GM19395 (cell line): ENCODE data around the gene SSBP3.

Experiments
- ATAC-seq: cut with Tn5 transposase; IDR thresholded peaks from one replicate; pipeline ENCODE4 v1.9.1; 2021; ENCODE audit warnings: mild to moderate bottlenecking, moderate library complexity; ENCODE audit not compliant: unreplicated experiment

SSBP3 gene

DNA sequence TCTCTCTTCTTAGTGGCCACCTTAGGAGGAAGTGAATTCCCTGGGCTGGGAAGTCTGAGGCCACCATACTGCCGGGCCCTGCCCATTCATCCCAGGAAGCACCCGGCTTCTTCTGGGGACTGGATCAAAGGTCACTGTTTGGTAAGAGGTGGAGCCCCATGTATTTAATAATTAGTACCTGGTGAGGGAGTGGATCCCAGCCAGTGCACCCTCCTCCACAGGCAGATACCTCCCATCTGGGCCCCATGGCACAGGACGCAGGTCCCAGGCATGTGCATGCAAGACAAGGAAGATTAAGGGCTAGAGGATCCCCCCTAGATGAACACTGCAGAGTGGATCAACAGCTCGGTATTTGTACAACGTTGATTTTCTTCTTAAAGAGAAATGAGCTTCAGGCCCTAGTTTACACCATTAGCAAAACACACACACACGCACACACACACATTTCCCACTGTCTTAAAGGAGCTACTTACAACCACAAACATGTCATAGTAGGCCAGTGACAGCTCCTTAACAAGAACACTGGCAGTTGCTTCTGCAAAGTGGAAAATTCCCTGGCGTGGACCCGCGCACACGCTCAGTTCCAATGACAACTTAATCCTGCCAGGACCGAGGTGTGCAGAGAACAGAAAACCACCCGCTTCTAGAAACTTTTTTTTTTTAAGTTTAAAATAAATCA is 115.5 kb downstream of the SSBP3 start:
- ATAC-seq: no peak

DNA sequence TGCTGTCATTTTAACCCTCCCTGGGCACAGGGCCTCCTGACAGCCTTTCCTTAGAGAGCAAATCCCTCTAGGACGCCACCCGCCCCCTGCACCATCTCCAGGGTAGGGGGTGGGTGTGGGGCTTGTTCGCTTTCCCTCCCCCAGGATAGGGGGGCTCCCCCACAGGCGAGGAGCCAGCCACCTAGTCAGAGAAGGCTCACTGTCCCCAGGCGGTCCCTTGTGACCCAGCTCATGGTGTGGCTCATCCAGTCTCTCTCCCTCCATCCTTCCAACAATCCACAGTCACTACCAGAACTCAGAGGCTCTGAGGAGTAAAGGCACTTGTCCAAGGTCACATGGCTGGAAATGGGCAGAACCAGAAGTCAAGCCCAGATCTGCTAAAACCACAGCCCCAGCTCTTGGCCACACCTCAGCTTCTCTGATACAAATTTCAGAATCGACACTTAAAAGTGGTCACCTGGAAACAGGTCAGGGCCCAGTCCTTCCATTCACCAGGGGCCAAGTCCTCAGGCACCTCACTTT is 116.4 kb downstream of the SSBP3 start:
- no peak for ATAC-seq

DNA sequence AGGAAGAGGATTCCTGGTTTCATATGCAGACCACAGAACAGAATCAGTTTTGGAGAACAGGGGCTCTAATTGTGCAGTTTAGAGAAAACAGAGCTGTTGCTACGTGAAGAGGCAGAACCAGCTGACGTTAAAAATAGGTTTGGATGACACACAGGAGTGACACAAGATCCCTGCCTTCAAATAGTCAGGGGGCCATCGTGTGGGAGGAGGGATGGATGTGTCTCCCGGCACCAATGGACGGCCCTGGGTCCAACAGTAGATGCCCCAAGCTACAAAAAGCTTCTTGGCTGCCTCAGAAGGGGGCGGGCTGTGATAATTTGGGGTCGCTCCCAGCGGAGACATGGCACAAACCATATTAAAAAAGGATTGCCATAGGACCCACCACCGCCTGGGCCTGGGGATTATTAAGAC is 118.4 kb downstream of the SSBP3 start:
- ATAC-seq: no peak

DNA sequence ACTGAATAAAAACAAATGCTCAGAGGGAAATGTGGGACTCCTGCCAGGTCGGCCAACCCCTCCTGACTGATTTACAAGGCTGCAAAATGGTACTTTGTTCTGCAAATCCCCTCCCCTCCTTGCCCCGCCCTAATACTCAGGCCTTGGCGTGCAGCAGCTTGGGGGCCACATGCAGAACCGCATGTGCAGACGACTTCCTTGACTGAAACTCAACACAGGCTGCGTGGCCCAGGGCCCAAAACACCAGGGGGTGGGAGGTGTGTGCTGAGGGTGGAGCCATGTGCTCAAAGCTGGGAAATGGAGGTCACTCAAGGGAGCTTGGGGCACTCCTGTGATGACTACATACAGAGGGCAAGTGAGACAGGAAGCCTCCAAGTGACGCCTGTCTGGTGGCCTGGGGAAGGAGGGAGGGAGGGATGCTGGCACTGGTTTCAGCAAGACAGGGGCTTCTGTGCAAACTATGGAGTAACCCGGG is 119.0 kb downstream of the SSBP3 start:
- ATAC-seq: no peak

DNA sequence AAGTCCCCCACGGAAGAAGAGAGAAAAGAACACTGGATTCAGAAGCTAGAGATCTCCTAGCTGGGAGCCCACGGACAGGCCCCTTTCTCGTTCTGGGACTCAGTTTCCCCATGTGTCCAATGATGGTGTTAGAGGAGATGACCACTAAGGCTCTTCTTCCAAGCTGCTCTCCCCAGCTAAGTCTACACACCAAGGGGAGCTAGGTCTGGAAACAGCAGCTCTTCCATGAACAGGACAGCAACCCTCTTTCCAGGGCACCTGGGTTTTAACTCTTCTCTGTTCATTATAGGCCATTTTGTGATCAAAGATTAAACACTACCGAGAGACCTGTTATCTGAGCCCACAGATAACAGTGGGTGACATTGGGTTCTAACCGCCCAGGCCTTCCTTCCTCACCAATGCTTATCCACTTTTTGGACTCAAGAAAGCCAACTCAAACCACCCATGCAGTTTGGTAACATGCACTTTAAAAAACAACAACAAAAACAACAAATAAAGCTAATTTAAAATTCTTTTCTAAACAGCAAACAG is 120.3 kb downstream of the SSBP3 start:
- no peak for ATAC-seq

DNA sequence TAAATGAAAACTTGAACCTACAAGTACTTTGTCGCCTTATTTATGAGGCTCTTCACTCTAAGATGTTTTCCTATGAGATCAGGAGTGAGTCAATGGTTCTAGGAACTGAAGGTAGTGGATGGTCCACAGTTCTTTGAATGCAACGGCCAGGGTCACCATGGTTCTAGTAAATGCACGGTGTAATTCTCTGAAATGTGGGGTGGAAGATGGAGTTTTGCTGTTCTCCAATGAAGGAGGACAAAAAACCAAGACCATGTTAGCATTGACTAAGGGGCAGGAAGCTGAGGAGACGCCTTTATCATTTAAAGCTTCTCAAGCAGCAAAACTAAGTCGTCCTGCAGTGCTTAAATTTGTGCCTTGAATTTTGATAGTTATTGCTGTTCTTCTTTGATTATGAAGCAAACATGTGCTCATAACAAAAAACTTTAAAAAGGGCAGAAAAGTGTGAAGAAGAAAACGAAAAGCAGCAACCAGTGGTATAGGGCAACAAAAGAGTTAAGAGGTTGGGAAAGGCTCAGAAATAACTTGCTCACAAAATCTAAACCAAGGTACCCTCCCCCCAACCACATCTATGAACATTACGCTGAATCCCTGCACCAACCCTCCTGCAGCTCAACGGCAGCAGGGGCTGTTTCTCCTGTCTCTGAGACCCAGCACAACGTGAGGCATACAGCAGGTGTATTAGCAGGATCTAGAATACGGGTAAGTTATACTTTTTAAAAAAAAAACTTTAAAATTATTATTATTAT is 121.2 kb downstream of the SSBP3 start:
- ATAC-seq: no peak

DNA sequence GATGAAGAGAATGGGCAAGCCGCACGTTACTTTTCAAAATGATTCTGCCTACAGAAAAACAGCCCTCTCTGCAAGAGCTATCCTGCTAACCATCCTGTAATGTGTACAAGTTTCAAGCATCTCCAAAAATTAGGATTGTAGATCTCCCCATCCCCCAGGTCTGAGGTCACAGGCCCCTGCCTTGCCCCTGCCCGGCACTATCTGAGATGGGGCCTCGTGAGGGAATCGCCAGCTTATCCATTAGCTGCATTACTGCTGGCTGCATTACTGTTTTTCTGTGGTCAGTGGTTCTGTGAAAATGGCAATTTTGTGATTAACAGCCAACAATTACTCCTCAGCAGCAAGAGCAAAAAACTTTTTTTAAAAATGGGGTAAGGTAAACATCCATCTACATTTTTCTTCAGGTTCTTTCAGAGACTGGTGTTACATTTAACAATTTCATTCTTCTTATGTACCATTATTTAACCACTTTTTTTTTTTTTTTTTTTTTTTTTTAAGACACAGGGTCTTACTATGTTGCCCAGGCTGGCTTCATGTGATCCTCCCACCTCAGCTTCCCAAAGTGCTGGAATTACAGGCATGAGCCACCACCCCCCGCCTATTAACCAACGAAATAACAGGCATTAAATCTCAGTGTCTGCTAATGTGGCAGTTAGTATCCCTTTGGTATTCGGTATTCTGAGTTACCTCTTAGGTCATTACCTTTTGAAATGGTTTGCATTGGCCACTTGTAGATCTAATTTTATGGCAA is 122.4 kb downstream of the SSBP3 start:
- no peak for ATAC-seq

DNA sequence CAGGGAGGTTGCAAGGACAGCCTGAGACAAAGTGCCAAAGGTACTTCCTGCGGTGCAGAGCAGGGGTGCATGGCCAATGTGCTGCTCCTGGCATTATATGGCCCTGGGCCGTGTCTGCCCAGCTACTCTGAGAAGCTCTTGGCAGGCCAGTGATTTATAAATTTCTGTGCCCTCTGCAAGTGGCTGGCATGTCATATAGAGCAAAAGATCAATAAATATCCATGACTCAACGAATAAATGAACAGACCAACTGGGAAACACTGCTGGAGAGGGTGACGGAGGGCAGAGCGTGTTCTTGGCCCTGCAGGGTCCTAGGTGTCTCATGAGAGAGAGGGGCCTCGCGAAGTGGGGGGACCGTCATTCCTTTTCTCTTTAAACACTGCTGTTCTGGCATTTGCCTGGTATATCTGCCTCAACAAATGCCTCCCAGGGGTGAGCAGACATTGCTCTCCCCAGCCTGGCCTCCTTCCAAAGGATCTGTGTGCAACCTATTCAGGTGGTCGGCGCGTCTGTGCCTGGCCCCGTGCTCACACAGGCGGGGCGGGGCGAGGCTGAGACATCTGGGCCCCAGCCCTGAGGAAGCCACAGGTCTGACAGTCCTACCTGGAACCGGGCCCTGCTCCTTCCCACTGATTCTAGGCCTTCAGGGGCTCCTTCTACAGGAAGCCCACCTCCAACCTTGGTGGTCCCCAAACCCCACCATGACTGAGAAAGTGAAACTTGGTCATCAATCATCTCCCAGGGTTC is 123.9 kb downstream of the SSBP3 start:
- ATAC-seq: no peak

DNA sequence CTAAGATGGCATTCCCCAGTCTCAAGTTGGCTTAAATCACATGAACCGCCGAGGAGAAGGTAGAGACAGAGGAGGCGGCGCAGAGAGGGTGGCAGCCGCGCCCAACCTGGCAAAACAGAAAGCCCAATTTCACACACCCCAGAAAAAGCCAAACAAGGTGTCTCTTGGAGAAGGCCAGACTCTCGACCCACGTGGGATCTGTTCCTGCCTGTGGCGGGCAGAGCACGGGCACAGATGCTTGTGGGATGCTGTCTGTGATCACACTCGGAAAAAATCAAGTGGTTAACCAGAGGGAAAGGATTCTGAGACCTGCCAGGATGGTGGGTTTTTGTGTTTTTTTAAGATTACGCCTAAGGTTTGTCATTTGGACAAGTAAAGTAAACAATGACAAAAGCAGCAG is 125.5 kb downstream of the SSBP3 start:
- no peak for ATAC-seq

DNA sequence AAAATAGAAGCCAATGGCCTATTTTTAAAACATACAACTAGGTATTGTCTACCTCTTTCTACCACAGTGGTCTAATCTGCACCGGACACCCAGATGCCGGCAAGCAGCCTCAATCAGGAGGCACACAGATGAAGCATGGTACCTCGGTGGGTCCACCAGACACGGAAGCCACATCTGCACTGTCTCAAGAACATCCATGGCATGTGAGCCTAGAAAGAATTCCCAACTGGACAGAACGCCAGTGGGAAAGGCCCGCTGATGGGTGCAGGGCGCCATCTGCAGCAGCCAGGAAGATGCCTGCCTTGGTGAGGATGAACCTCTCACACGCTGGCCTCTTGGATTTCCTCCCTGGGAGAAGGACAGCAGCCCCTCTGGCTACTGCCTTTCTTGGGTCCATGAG is 126.7 kb downstream of the SSBP3 start:
- ATAC-seq: no peak

DNA sequence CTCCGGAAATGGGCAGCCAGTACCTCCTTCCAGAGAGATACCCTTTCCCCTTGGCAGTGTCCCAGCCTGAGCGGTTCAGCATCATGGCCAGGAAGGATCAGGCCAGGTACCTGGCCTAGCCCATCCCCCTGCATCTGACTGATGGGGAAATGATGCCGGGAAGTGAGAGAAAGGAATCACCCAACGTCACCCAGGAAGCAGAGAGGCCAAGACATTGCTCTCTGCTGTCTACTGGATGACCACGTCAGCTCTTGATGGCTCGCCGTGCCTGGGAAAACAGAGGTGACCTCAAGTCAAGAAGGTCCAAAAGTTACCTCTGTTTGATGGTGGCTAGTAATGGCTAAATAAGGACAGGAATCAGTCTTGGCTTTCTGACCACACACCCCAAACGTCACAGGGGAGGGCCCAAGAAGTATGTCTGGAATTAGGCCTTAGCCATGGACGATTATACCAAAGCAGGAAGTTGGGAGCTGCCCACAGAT is 127.2 kb downstream of the SSBP3 start:
- ATAC-seq: no peak

DNA sequence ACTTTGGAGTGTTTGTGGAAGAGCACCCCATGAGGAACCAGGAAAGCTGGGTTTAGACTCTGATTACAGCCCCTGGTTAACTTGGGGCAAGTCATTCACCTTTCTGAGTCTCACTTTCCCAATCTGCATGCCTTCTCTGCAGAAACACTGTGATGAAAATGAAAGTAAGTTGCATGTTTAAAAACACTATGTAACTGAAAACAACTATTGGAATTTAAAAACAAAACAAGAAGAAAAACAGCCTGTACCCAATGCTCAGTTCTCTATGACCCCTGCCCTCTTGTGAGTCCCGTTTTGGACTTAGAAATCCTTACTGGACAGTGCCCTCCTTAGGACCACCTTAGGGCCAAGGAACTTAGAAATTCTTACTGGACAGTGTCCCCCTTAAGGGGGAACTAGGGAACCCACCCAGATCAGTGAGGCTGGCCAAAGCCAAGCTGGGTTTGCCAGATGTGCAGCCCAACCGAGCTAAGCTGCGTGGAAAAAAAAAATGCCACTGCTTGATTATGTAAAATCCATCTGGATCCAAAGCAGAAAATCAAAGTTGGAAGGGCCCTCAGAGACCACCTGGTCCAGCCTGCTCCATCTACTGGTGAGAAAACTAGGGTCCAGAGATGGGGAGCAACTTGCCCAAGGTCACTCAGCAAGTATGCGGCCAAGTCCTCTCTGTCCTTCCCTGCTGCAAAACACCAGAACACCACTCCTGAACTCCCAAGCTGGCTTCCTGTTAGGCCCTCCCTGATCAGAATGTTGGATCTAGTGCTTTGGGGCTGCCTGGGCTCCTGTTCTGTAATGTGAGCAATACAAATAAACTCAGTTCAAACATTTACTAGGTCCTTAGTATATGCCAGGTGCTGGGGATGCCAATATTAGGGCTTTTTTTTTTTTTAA is 128.5 kb downstream of the SSBP3 start:
- ATAC-seq: no peak

DNA sequence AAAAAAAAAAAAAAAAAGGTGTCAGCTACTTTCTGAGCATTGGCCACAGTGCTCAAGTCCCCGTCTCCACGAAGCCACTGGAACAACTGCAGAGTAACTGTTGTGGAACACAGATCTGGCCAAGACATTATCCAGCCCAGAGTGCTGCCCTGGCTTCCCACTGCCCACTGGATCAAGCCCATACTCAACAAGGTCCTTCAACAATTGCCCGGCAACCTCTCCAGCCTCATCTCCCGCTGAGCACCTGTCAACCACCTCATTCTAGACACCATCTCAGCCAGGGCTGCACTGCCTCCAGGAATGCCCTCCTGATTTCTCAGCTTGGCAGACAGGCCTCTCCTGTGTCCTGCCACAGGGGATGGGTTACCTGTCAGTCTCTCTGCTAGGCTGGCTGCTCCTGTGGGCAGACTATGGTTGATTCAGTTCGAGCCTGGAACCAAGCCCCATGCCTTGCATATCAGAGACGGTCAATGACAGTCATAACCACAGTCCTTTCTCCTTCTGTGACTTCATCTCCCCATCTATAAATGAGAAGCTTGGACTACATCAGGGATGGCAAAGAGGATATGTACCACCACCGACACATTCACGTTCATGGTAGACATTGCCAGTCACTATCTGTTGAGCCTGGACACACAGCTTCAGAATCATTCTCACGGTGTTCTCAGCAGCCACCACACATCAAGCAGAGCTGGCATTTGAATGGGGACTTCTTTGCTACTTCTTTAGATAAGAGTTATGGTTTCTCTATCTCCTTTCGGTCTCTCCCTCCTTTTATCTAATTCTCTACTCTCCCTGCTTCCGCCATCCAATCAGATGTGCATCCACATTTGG is 129.4 kb downstream of the SSBP3 start:
- ATAC-seq: no peak

DNA sequence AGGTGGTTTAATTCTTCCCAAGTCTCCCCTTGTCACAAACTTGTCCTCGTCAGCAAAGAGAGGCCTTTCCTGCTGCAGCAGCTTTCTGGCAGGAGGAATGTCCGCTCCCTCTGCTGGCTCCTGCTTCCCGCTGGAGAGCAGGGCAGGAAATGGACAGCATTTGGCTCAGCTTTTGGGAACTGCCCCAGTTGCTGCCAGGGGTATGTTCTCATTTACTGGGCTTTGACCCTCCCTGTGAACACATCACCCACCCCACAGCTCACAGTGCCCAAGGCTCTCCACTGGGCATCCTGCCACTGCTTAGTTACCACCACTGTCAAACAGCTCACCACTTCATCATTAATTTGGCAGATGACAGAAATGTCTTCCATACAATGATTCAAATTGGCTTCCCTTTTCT is 130.8 kb downstream of the SSBP3 start:
- no peak for ATAC-seq

DNA sequence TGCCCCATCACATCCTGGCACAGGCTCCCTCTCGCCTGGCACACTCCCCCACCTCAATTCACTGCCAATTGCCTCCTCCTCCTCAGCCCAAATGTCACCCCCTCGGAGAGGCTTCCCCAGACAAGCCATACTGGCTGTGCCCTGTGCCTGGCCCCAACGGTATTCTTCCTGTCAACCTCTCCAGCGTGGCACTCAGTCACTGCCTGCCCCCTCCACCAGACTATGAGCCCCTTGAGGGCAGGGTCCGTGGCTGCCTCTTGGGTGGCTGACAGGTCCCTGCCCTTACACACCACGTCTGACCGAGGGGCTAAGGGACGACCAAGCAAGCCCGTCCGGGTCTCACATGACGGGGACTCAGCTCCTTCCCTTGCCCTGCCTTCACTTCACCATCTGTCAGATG is 131.3 kb downstream of the SSBP3 start:
- ATAC-seq: no peak

DNA sequence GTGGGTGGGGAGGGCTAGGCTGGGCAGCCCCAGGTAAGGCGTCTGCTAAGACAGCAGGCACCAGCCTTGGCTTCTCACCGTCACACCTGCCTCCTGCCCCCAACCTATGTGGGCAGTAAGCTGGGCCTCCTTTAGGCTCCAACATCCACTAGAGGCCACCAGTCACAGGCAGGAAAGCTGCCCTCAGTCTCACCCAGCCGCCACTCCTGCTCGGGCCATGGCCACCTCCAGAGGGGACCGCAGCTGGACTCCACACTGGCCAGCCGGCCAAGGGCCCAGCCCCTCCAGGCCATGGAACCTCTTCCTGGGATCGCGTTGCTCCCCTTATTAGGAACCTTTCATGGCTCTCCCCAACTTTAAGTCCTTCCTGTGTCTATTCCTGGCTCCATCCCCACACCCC is 131.7 kb downstream of the SSBP3 start:
- no peak for ATAC-seq

DNA sequence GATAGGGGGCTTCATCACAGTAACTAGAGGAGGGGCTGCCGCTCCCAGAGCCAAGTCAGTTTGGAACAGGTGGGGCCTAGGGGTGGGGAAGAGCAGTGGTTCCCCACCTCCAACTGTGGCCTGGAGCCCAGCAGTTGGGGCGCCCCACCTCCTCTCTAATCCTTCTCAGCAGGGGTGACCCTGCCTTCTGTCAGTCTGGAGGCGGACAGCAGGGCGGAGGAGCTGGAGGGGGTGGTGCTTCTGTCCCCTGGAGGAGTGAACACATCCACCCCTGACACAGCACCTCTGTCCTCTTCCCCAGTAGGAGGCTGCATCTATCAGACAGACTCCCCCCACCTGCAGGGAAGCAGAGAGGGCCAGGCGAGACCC is 132.4 kb downstream of the SSBP3 start:
- no peak for ATAC-seq

DNA sequence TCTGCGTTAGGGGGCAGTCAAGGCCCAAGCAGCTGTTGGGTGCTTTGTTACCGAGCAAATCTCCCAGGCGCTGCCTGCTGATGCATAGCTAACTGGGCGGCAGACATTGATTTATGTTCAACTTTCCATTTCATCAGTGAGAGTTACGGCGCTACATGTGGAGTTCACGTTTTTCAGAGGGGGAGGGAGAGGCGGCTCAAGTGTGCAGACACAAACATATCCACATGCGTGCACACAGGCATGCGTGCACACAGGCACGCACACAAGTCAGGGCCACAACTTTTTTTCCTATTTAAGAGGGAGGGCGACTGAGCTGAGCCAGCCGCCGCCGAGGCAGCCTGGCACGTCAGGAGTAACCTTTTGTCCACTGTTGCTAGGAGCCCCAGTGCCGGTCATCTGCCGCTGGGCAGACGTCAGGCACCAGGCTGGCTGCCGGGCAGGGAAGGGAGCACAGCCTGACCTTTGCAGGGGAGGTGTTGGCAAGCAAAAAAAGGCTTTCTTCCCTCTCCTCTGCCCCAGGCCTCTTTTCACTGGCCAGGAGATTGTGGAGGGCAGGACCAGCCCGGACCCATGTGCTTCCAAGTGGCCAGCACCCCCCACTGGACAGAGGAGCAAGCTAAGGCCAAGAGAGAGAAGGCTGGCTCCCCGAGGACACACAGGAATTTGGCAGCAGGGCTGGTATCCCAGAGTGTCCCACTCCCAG is 133.0 kb downstream of the SSBP3 start:
- ATAC-seq: peak; percentile 64
